Endothelial cell of umbilical vein (primary cell): ENCODE data around the gene PARP8. TPM values are rescaled to one million over a fixed set of nuclear protein-coding genes. Genes with fewer than 3 reads are reported as not detected.

Experiments used
- BruUV-seq: library from RNA; stranded (reverse); fragments of 400-500 nt; replicated peaks from 2 replicates; lab custom pipeline; 2021; lab: Mats Ljungman, UMichigan
- CTCF ChIA-PET: fragments of 300-600, 350-600 bp; sonication (Branson Sonifier 250); formaldehyde crosslinking; loops from one replicate; lab custom pipeline; 2021; ENCODE audit warnings: antibody characterized with exemption, inconsistent platforms; lab: Charles Lee
- POLR2A ChIA-PET: fragments of 300-600, 350-600 bp; sonication (Branson Sonifier 250); formaldehyde crosslinking; loops from one replicate; lab custom pipeline; 2021; ENCODE audit warnings: antibody characterized with exemption, inconsistent platforms; lab: Charles Lee
- DNase-seq: peaks from one replicate; pipeline ENCODE4 v3.0.0-alpha.2; 2011; ENCODE audit warnings: low read depth, low spot score
- FAIRE-seq: peaks from 2 replicates; lab custom pipeline; 2011; peaks lifted over from hg19 to GRCh38; lab: Jason Lieb, UNC
- H2AFZ ChIP-seq: 2 replicates; pipeline ENCODE4 v1.6.0; 2012; ENCODE audit warnings: low read depth, low read length, control low read depth, inconsistent platforms
- H3K27ac ChIP-seq: 2 replicates; pipeline ENCODE4 v1.5.1; 2011; ENCODE audit warnings: low read depth, mild to moderate bottlenecking, control low read depth, low read length, moderate library complexity; ENCODE audit not compliant: insufficient read depth
- H3K27me3 ChIP-seq, 2 experiments: 2 replicates each; pipeline versions ENCODE4 v1.6.0 to v1.6.1; 2011; ENCODE audit warnings: low read length in 2 of 2, mixed read lengths in 1 of 2; ENCODE audit not compliant: control insufficient read depth in 2 of 2, insufficient read depth in 2 of 2
- H3K36me3 ChIP-seq, 2 experiments: 2 replicates in 1 of 2; 3 replicates in 1 of 2; pipeline ENCODE4 v1.5.1; 2011; ENCODE audit warnings: low read length in 2 of 2, mild to moderate bottlenecking in 1 of 2, moderate library complexity in 1 of 2; ENCODE audit not compliant: control insufficient read depth in 2 of 2, insufficient read depth in 2 of 2; ENCODE audit errors: extremely low read depth in 1 of 2
- H3K4me1 ChIP-seq: 3 replicates; pipeline ENCODE4 v1.5.1; 2011; ENCODE audit warnings: mild to moderate bottlenecking, low read length; ENCODE audit not compliant: control insufficient read depth, insufficient read depth; ENCODE audit errors: extremely low read depth
- H3K4me2 ChIP-seq: 2 replicates; pipeline ENCODE4 v1.6.1; 2011; ENCODE audit warnings: low read length, control low read depth, mixed read lengths; ENCODE audit not compliant: insufficient read depth
- H3K4me3 ChIP-seq, 3 experiments: fragments of 200-600 bp in 1 of 3; sonication (generic), shearing (Covaris generic) in 1 of 3; replicated peaks in 1 of 3; 2 replicates each; pipeline ENCODE4 v1.5.1; 2011 to 2016; ENCODE audit warnings: control low read depth in 3 of 3, low read length in 3 of 3, mild to moderate bottlenecking in 2 of 3, inconsistent platforms in 1 of 3, low read depth in 1 of 3, moderate library complexity in 1 of 3; ENCODE audit not compliant: insufficient read depth in 1 of 3
- H3K79me2 ChIP-seq: 2 replicates; pipeline ENCODE4 v1.6.0; 2012; ENCODE audit warnings: low read length, inconsistent platforms; ENCODE audit not compliant: control insufficient read depth, insufficient read depth
- H3K9ac ChIP-seq: replicated peaks from 2 replicates; pipeline ENCODE3; 2011; ENCODE audit warnings: low read length, control low read depth; ENCODE audit not compliant: insufficient read depth; ENCODE audit errors: extremely low read depth
- H3K9me1 ChIP-seq: replicated peaks from 3 replicates; pipeline ENCODE4 v1.6.0; 2011; ENCODE audit warnings: mild to moderate bottlenecking, low read length; ENCODE audit not compliant: control insufficient read depth, insufficient read depth; ENCODE audit errors: extremely low read depth
- H3K9me3 ChIP-seq: replicated peaks from 2 replicates; pipeline ENCODE4 v1.5.1; 2012; ENCODE audit warnings: low read length, inconsistent platforms; ENCODE audit not compliant: control insufficient read depth, insufficient read depth
- H4K20me1 ChIP-seq: replicated peaks from 2 replicates; pipeline ENCODE3; 2011; ENCODE audit warnings: mild to moderate bottlenecking, low read length; ENCODE audit not compliant: control insufficient read depth, insufficient read depth; ENCODE audit errors: extremely low read depth
- EZH2 ChIP-seq: IDR thresholded peaks from 2 replicates; pipeline ENCODE4 v1.6.1; 2012; ENCODE audit warnings: borderline replicate concordance, low read depth, mild to moderate bottlenecking, moderate library complexity, low read length, inconsistent platforms; ENCODE audit not compliant: severe bottlenecking
- FOS ChIP-seq: IDR thresholded peaks from 2 replicates; pipeline ENCODE4 v1.6.1; 2011; ENCODE audit warnings: mild to moderate bottlenecking, low read length, moderate library complexity, borderline replicate concordance; ENCODE audit not compliant: insufficient read depth
- GATA2 ChIP-seq: IDR thresholded peaks from 2 replicates; pipeline ENCODE4 v1.7.0; 2011; ENCODE audit warnings: low read depth, mild to moderate bottlenecking, moderate library complexity, mixed read lengths, low read length; ENCODE audit not compliant: insufficient read length, insufficient read depth
- JUN ChIP-seq: IDR thresholded peaks from 2 replicates; pipeline ENCODE4 v1.6.1; 2011; ENCODE audit warnings: borderline replicate concordance, low read depth; ENCODE audit not compliant: insufficient read length, insufficient read depth
- MYC ChIP-seq: IDR thresholded peaks from one replicate; pipeline ENCODE4 v1.6.1; 2011; ENCODE audit warnings: mild to moderate bottlenecking, low read depth, low read length
- POLR2A ChIP-seq: IDR thresholded peaks from 2 replicates; pipeline ENCODE4 v1.6.1; 2012; ENCODE audit warnings: low read depth, mild to moderate bottlenecking, control low read depth, low read length
- POLR2AphosphoS5 ChIP-seq: IDR thresholded peaks from 2 replicates; pipeline ENCODE4 v1.6.1; 2012; ENCODE audit warnings: low read depth, mild to moderate bottlenecking, control low read depth, low read length, moderate library complexity; ENCODE audit not compliant: insufficient read depth
- dilution Hi-C: fragments of 300-500 bp; cut with MboI; formaldehyde crosslinking; loops from one replicate; pipeline ENCODE4 v1.15.0; 2019; ENCODE audit warnings: low sequenced_read_pairs; ENCODE audit not compliant: extremely low pct_ligation_motif_present
- intact Hi-C: fragments of 100-400 bp; cut with micrococcal nuclease; formaldehyde crosslinking; loops from one replicate; pipeline ENCODE4 v1.10.0; 2022
- polyA plus RNA-seq, 4 experiments: library from polyadenylated mRNA; depleted of rRNA in 3 of 4; stranded (reverse) in 3 of 4; unstranded in 1 of 4; fragments of >200 nt; gene quantifications; 2 replicates each; pipeline versions ENCODE4 v1.2.1 to v1.2.3, GENCODE V29; 2011 to 2012; ENCODE audit warnings: missing spikeins in 1 of 4
- total RNA-seq: library from RNA; stranded (reverse); gene quantifications from 2 replicates; pipeline ENCODE4 v1.2.3, GENCODE V29; 2021
- TF ChIP-seq, protein P1 (sequence below): IDR thresholded peaks from 2 replicates; pipeline ENCODE4 v1.6.1; 2011; ENCODE audit not compliant: insufficient read depth, insufficient read length
- TF ChIP-seq, protein P2 (sequence below), 2 donors: IDR thresholded peaks; 1 replicate in 1 of 2; 2 replicates in 1 of 2; pipeline ENCODE4 v1.5.1; 2011; ENCODE audit warnings: low read length in 2 of 2, mild to moderate bottlenecking in 2 of 2, moderate library complexity in 2 of 2, control low read depth in 1 of 2, inconsistent platforms in 1 of 2, low read depth in 1 of 2; ENCODE audit not compliant: insufficient read depth in 1 of 2; ENCODE audit errors: extremely low read depth in 1 of 2

PARP8 gene
- total and polyA plus RNA-seq, 2 donors (not counting 3 experiments of a cell fraction or from before 2014, with no cell fraction given) = 0.03 to 0.60 TPM

DNA sequence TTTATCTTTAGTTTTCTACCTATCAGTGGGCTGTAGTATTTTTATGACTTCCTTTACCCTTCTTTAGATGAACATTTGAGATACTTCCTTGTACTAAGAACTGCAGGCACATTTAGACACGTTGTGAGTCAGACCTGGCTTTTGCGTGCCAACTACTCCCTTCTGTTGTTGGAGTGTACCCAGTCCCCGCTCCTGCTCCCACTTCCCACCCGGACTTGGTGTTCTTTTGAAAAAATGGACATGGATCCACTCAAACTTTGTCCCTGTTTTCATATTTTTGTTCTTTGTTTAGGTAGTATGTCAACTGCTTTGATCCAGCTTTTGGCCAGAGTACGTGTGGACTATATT lies 60.7 kb downstream of the PARP8 start:
- no peak for DNase-seq
- H3K4me3 ChIP-seq = no peak overlapping the region
- intact Hi-C loops = no loop called here
- H2AFZ ChIP-seq = no peak overlapping the region
- H3K79me2 ChIP-seq = no peaks in the 10 kb centered on the region
- peaks cover 2% of the 10 kb centered on the region for H3K9me3 ChIP-seq
- ChIA-PET CTCF (no interaction called here), POLR2A (no interaction called here)
- no peak overlapping the region for H3K27ac ChIP-seq
- no peaks in the 10 kb centered on the region for H3K9me1 ChIP-seq
- TF ChIP-seq, protein P1, sequence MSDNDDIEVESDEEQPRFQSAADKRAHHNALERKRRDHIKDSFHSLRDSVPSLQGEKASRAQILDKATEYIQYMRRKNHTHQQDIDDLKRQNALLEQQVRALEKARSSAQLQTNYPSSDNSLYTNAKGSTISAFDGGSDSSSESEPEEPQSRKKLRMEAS = no peak
- TF ChIP-seq GATA2 = no peak
- no peak for TF ChIP-seq EZH2
- no peak for TF ChIP-seq POLR2AphosphoS5
- H4K20me1 ChIP-seq = no peaks in the 10 kb centered on the region
- H3K4me2 ChIP-seq = no peak overlapping the region
- H3K4me1 ChIP-seq = no peaks in the 10 kb centered on the region
- H3K27me3 ChIP-seq = no peaks in the 10 kb centered on the region
- BruUV-seq = no TSS peak
- dilution Hi-C loops = no loop called here
- FAIRE-seq = no peak
- no peak overlapping the region for H3K9ac ChIP-seq
- H3K36me3 ChIP-seq = no peaks in the 10 kb centered on the region

DNA sequence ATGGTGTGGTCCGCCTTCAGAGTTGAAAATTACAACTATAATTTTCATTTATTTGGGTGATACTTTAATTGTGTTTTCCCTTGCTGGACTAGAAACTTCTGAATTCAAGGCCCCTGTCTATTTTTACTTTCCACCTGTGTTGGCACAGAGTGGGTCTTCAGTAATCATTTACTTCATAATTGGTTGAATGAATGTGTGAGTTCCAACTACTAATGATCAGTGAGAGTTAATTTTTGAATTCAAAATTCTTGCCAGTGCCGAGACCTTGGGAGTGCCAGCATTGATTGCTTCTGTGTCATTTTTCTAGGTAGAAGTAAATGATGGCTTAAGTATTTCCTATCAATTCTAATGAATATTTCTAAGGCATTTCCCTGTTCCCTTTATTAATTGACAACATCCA lies 61.4 kb downstream of the PARP8 start:
- TF ChIP-seq MYC = no peak
- no peak for TF ChIP-seq GATA2
- no peak for TF ChIP-seq POLR2A
- no peak for TF ChIP-seq FOS
- TF ChIP-seq EZH2 = no peak
- TF ChIP-seq, protein P1 = no peak
- TF ChIP-seq, protein P2, sequence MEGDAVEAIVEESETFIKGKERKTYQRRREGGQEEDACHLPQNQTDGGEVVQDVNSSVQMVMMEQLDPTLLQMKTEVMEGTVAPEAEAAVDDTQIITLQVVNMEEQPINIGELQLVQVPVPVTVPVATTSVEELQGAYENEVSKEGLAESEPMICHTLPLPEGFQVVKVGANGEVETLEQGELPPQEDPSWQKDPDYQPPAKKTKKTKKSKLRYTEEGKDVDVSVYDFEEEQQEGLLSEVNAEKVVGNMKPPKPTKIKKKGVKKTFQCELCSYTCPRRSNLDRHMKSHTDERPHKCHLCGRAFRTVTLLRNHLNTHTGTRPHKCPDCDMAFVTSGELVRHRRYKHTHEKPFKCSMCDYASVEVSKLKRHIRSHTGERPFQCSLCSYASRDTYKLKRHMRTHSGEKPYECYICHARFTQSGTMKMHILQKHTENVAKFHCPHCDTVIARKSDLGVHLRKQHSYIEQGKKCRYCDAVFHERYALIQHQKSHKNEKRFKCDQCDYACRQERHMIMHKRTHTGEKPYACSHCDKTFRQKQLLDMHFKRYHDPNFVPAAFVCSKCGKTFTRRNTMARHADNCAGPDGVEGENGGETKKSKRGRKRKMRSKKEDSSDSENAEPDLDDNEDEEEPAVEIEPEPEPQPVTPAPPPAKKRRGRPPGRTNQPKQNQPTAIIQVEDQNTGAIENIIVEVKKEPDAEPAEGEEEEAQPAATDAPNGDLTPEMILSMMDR (IDR thresholded peaks at IDR 0.05; ENCODE audit: extremely low read depth in 1 of 2, insufficient read depth in 1 of 2, low read depth in 1 of 2, low read length in 2 of 2) = no peak
- no peak for TF ChIP-seq POLR2AphosphoS5
- TF ChIP-seq JUN = no peak
- Histone ChIP-seq H3K27ac (no peak overlapping the region), H4K20me1 (no peaks in the 10 kb centered on the region), H3K27me3 (no peaks in the 10 kb centered on the region), H2AFZ (no peak overlapping the region), H3K9me1 (no peaks in the 10 kb centered on the region), H3K9me3 (peaks cover 2% of the 10 kb centered on the region), H3K9ac (no peak overlapping the region), H3K4me3 (no peak overlapping the region), H3K4me2 (no peak overlapping the region), H3K4me1 (no peaks in the 10 kb centered on the region), H3K79me2 (no peaks in the 10 kb centered on the region), H3K36me3 (no peaks in the 10 kb centered on the region)
- ChIA-PET POLR2A (no interaction called here), CTCF (no interaction called here)
- intact Hi-C loops = no loop called here
- no peak for FAIRE-seq
- BruUV-seq = no TSS peak
- no peak for DNase-seq
- dilution Hi-C loops = no loop called here
